GM12892 (cell line): ENCODE results near the gene MRPL32.

Source experiments
- POLR2A ChIP-seq: IDR thresholded peaks from 2 replicates; pipeline ENCODE4 v1.6.1; 2011; ENCODE audit warnings: low read depth, low read length, control low read depth
- POLR2AphosphoS5 ChIP-seq: IDR thresholded peaks from 2 replicates; pipeline ENCODE4 v1.6.1; 2011; ENCODE audit warnings: low read depth, low read length, control low read depth
- TAF1 ChIP-seq: IDR thresholded peaks from 2 replicates; pipeline ENCODE4 v1.6.1; 2011; ENCODE audit warnings: low read depth, mild to moderate bottlenecking, control low read depth, low read length, borderline replicate concordance

- no peak for TF ChIP-seq POLR2A
- TF ChIP-seq POLR2AphosphoS5: no peak
- no peak for TF ChIP-seq TAF1
Observed at GRCh38 chr7:42930889-42931288, 1.3 kb upstream of the MRPL32 start.
